Endodermal cell (in vitro differentiated cells): ENCODE data around the gene MIF4GD. TPM values are rescaled to one million over a fixed set of nuclear protein-coding genes. Genes with fewer than 3 reads are reported as not detected.

ENCODE experiments used
- DNase-seq: peaks from one replicate; pipeline ENCODE4 v3.0.0-alpha.2; 2017
- H3K27ac ChIP-seq: 2 replicates; pipeline ENCODE4 v1.5.1; 2013; ENCODE audit warnings: mild to moderate bottlenecking, low read depth, low read length, moderate library complexity
- H3K27me3 ChIP-seq: 2 replicates; pipeline ENCODE4 v1.6.1; 2013; ENCODE audit warnings: mild to moderate bottlenecking, low read length, moderate library complexity; ENCODE audit not compliant: insufficient read depth, control insufficient read depth, poor library complexity, severe bottlenecking
- H3K36me3 ChIP-seq: 2 replicates; pipeline ENCODE4 v1.7.0; 2013; ENCODE audit warnings: mild to moderate bottlenecking, low read length, moderate library complexity; ENCODE audit not compliant: control insufficient read depth, insufficient read depth
- H3K4me1 ChIP-seq: one replicate; pipeline ENCODE4 v1.7.0; 2013; ENCODE audit warnings: low read length; ENCODE audit not compliant: control insufficient read depth, insufficient read depth
- H3K4me3 ChIP-seq: 2 replicates; pipeline ENCODE4 v1.5.1; 2013; ENCODE audit warnings: mild to moderate bottlenecking, low read length, moderate library complexity
- H3K9ac ChIP-seq: 2 replicates; pipeline ENCODE4 v1.6.1; 2013; ENCODE audit warnings: mild to moderate bottlenecking, low read length, moderate library complexity; ENCODE audit not compliant: poor library complexity, severe bottlenecking; ENCODE audit errors: extremely low read depth
- H3K9me3 ChIP-seq: 2 replicates; pipeline ENCODE4 v1.6.1; 2013; ENCODE audit warnings: mild to moderate bottlenecking, low read length, moderate library complexity; ENCODE audit not compliant: control insufficient read depth
- H3K27ac Mint-ChIP-seq: 2 replicates; pipeline ENCODE4 v1.8.0; 2020; ENCODE audit warnings: mixed read lengths
- H3K27me3 Mint-ChIP-seq: 2 replicates; pipeline ENCODE4 v1.8.0; 2021; ENCODE audit warnings: mild to moderate bottlenecking, mixed read lengths; ENCODE audit not compliant: insufficient read depth
- H3K36me3 Mint-ChIP-seq: 2 replicates; pipeline ENCODE4 v1.8.0; 2020; ENCODE audit warnings: low read depth, mixed read lengths
- H3K4me1 Mint-ChIP-seq: 2 replicates; pipeline ENCODE4 v1.8.0; 2020; ENCODE audit warnings: mixed read lengths
- H3K4me3 Mint-ChIP-seq: 2 replicates; pipeline ENCODE4 v1.8.0; 2020; ENCODE audit warnings: mild to moderate bottlenecking, moderate library complexity, mixed read lengths
- H3K9me3 Mint-ChIP-seq: 2 replicates; pipeline ENCODE4 v1.8.0; 2020; ENCODE audit warnings: mild to moderate bottlenecking, mixed read lengths
- WGBS, 2 experiments: methylation state at CpG; one replicate each; pipeline versions ENCODE4 v1.1.5 to v1.1.7; 2013; ENCODE audit warnings: missing lambda C conversion rate in 2 of 2, mixed read lengths in 1 of 2; ENCODE audit not compliant: insufficient coverage in 1 of 2, insufficient read length in 1 of 2; 5-methylcytosine and 5-hydroxymethylcytosine counted together
- total RNA-seq, 2 donors: library from RNA; stranded (reverse); fragmentation: NEBNext Ultra II Directional in 1 of 2; extraction: Animal tissue kit (Norgen Biotek cat#: 25700) in 1 of 2; gene quantifications; 2 replicates in 1 of 2; 3 replicates in 1 of 2; pipeline ENCODE4 v1.2.1, GENCODE V29; 2021
- TF ChIP-seq, protein P1 (sequence below): fragments of 200-600 bp; sonication (generic); conservative IDR thresholded peaks from 2 replicates; pipeline ENCODE4 v1.5.0; 2021; ENCODE audit warnings: antibody characterized with exemption, mild to moderate bottlenecking

Gene MIF4GD
- total RNA-seq, 2 donors from 2014 or later, result 17.9 to 28.6 TPM

DNA sequence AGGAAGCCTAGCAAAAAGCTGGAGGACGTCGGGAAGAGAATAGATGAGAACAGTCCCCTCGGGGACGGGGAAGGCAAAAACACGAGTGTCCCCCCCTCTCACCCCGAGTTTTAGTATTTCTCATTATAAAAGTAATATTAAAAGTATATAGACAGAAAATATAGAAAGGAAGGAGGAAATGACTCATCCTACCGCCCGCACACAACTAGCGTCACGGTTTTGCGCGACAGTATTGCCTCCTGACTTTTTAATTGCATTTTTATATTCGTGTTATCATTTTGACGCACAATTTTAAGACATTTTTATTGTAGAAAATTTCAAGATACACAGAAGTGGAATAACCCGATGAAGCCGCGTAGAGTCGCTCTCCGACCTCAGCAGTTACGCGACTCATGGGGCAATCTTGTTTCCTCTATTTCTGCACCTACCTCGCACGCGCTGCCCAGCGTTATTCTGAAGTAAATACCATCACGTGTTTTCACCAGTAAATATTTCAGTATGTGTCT lies 18.9 kb upstream of the MIF4GD start:
- peaks cover 1% of the 10 kb centered on the region for H3K27me3 Mint-ChIP-seq
- peaks cover 4% of the 10 kb centered on the region for H3K36me3 Mint-ChIP-seq
- H3K27ac Mint-ChIP-seq, result peak overlapping the region; percentile 90
- H3K4me3 ChIP-seq, result peak overlapping the region; percentile 92
- TF ChIP-seq, protein P1, sequence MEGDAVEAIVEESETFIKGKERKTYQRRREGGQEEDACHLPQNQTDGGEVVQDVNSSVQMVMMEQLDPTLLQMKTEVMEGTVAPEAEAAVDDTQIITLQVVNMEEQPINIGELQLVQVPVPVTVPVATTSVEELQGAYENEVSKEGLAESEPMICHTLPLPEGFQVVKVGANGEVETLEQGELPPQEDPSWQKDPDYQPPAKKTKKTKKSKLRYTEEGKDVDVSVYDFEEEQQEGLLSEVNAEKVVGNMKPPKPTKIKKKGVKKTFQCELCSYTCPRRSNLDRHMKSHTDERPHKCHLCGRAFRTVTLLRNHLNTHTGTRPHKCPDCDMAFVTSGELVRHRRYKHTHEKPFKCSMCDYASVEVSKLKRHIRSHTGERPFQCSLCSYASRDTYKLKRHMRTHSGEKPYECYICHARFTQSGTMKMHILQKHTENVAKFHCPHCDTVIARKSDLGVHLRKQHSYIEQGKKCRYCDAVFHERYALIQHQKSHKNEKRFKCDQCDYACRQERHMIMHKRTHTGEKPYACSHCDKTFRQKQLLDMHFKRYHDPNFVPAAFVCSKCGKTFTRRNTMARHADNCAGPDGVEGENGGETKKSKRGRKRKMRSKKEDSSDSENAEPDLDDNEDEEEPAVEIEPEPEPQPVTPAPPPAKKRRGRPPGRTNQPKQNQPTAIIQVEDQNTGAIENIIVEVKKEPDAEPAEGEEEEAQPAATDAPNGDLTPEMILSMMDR, result peak; percentile 20
- H3K4me3 Mint-ChIP-seq, result peak overlapping the region; percentile 83
- no peak overlapping the region for H3K9ac ChIP-seq
- H3K4me1 Mint-ChIP-seq, result no peaks in the 10 kb centered on the region
- no peaks in the 10 kb centered on the region for H3K9me3 Mint-ChIP-seq
- H3K9me3 ChIP-seq, result no peaks in the 10 kb centered on the region
- peaks cover 6% of the 10 kb centered on the region for H3K36me3 ChIP-seq
- no peaks in the 10 kb centered on the region for H3K4me1 ChIP-seq
- DNase-seq, result no peak
- H3K27me3 ChIP-seq, result no peaks in the 10 kb centered on the region
- H3K27ac ChIP-seq, result no peak overlapping the region
- WGBS, 2 experiments, result 69 to 88% methylated on average over 20 to 25 of the region's 26 CpGs

DNA sequence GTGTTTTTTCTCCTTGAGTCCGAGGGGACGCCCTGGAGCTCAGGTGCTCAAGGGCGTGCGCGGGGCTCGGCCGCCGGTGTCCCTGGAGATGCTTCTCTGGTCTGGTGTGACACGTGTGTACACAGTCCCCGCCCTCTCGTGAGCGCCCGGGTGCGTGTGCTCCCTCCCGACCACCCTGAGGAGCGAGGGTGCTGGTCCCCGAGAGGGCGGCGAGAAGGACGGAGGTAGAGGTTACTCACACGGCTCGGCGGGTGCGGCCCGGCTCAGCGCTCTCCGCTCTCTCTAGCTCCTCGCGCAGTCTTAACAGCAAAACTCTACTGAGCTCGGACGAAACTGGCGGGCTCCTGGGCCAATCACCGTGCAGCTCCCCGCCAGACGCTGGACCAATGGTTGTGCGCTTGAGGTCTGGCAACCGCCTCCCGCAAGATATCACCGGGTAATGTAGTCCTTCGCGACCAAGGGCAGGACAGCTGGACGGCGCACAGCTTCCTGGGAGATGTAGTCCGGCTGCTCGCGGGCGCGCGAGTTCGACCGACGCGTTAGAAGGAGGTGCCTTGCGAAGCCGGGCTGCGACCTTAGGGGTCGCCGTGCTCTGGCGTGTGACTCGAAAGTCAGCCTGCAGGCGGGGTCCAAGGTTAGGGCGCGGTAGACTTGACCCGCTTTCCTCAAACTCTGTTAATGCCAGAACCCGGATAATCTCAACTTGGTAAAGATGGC lies 18.2 kb upstream of the MIF4GD start, which contains the start of gene SLC25A19:
TSS of gene SLC25A19 (minus strand) at position 319 of the 717 bp plus-strand sequence. CDS start 2,669 bp downstream, outside the sequence.
- H3K27ac Mint-ChIP-seq, result peak within 1 kb of the TSS; percentile 90
- TF ChIP-seq, protein P1, result peak; percentile 68
- Histone ChIP-seq H3K36me3 (peaks cover 6% of the 10 kb centered on the region), H3K27ac (no peak within 1 kb of the TSS), H3K9ac (peak within 1 kb of the TSS; percentile 36), H3K4me3 (peak within 1 kb of the TSS; percentile 92), H3K27me3 (no peaks in the 10 kb centered on the region), H3K4me1 (no peaks in the 10 kb centered on the region), H3K9me3 (no peaks in the 10 kb centered on the region)
- peaks cover 1% of the 10 kb centered on the region for H3K27me3 Mint-ChIP-seq
- no peaks in the 10 kb centered on the region for H3K4me1 Mint-ChIP-seq
- peak; percentile 100 for DNase-seq
- H3K9me3 Mint-ChIP-seq, result no peaks in the 10 kb centered on the region
- 0 to 1% methylated on average over 49 to 65 of the region's 65 CpGs for WGBS, 2 experiments
- peaks cover 5% of the 10 kb centered on the region for H3K36me3 Mint-ChIP-seq
- H3K4me3 Mint-ChIP-seq, result peak within 1 kb of the TSS; percentile 83

DNA sequence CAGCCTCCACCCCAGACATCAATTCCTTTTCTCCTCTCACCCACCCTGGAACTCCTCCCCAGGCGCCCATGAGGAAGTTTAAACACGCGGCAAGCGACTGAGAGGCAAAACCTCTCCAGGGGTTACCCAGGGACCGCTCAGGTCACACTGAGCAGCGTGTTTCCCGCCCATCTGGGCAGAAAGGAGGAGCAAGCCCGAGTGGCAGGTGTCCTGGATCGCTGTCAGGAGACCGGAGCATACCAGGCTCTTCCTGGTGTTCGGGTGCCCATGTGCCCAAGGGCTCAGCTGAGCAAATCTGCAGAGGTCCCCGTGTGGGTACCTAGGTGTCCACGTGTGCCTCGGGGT lies 17.7 kb upstream of the MIF4GD start:
- DNase-seq, result peak; percentile 88
- peak overlapping the region; percentile 90 for H3K27ac Mint-ChIP-seq
- Histone ChIP-seq H3K4me1 (no peaks in the 10 kb centered on the region), H3K27me3 (no peaks in the 10 kb centered on the region), H3K36me3 (peaks cover 6% of the 10 kb centered on the region), H3K27ac (no peak overlapping the region), H3K9me3 (no peaks in the 10 kb centered on the region), H3K4me3 (peak overlapping the region; percentile 92), H3K9ac (peak overlapping the region; percentile 36)
- WGBS, 2 experiments, result 1 to 3% methylated on average over 11 to 14 of the region's 14 CpGs
- H3K9me3 Mint-ChIP-seq, result no peaks in the 10 kb centered on the region
- TF ChIP-seq, protein P1, result no peak
- H3K4me3 Mint-ChIP-seq, result peak overlapping the region; percentile 83
- H3K36me3 Mint-ChIP-seq, result peaks cover 6% of the 10 kb centered on the region
- H3K4me1 Mint-ChIP-seq, result no peaks in the 10 kb centered on the region
- peaks cover 1% of the 10 kb centered on the region for H3K27me3 Mint-ChIP-seq
